WERI-Rb-1 (cell line): ENCODE measurements around the gene TBX6.
"Not testable (repeated sequence)": the region's sequence is repeated elsewhere in the genome, so short reads cannot be mapped to it uniquely, and the experiment has no call there.

Experiments used
- DNase-seq: peaks from one replicate; pipeline ENCODE4 v3.0.0-alpha.2; 2020
- H3K27ac ChIP-seq: fragments of 250-450 bp; sonication (Bioruptor Pico); 2 replicates; pipeline ENCODE4 v1.5.1; 2020; ENCODE audit warnings: mild to moderate bottlenecking, moderate library complexity
- H3K27me3 ChIP-seq: fragments of 250-450 bp; sonication (Bioruptor Pico); 2 replicates; pipeline ENCODE4 v1.5.1; 2021; ENCODE audit warnings: mild to moderate bottlenecking, low read depth, moderate library complexity; ENCODE audit not compliant: insufficient read depth, severe bottlenecking
- H3K36me3 ChIP-seq: fragments of 250-450 bp; sonication (Bioruptor Pico); 2 replicates; pipeline ENCODE4 v1.5.1; 2020; ENCODE audit warnings: mild to moderate bottlenecking, moderate library complexity
- H3K4me3 ChIP-seq: 2 replicates; pipeline ENCODE4 v1.5.1; 2011; ENCODE audit warnings: low read depth, mild to moderate bottlenecking, control low read depth, low read length
- H3K9me3 ChIP-seq: fragments of 250-450 bp; sonication (Bioruptor Pico); 2 replicates; pipeline ENCODE4 v1.5.1; 2021; ENCODE audit warnings: mild to moderate bottlenecking, moderate library complexity; ENCODE audit not compliant: severe bottlenecking
- CTCF ChIP-seq: IDR thresholded peaks from 2 replicates; pipeline ENCODE4 v1.5.1; 2011; ENCODE audit warnings: low read depth, mild to moderate bottlenecking, control low read depth, inconsistent platforms, low read length

Gene TBX6

DNA sequence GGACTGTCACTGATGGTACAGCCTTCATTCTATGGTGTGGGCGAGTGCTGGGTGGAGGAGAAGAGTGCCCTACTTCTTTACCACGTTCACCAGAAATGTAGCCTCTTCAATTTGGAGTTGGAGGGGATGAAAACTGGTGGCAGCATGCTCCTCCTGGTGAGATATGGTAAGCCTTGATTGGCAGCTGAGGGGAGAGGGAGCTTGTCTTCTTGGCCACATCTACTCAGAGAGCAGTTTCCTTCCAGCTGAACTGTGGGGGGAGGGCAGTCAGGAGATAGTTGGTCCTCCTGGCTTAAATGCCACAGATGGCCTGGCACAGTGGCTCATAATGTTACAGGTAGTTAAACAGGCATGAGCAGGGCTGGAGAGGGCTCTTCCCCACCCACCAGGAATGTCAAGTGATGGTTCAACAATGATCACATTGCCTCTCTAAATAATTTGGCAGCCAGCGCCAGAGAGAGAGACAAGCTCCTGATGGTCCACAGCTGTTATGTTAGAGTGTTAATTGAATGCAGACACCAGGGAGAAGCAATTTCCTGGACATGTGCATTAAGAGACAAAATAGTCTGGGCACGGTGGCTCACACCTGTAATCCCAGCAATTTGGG is 40.2 kb upstream of the TBX6 start:
- no peaks in the 10 kb centered on the region for H3K27me3 ChIP-seq
- no peak overlapping the region for H3K4me3 ChIP-seq
- H3K27ac ChIP-seq: no peak overlapping the region
- H3K9me3 ChIP-seq: peaks cover 2% of the 10 kb centered on the region
- no peaks in the 10 kb centered on the region for H3K36me3 ChIP-seq
- DNase-seq: no peak
- TF ChIP-seq CTCF: no peak

DNA sequence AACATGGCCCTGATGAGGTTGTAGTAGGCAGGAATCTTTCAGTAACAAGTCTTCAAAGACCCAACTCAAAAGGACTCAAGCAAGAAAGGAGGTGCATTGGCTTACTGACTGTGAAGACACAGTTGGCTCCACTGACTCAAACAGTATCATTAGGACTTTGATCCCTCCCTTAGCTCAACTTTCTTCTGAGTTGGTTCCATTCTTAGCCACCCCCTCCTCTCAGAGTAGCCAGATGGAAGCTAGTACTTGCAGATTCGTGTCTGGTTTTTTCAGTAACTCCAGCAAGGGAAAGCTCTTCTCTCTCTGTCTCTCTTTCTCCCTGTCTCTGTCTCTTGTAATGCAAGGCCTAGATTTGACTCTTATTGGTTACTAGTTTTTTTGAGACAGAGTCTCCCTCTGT is 36.3 kb upstream of the TBX6 start:
- Histone ChIP-seq H3K9me3 (no peaks in the 10 kb centered on the region), H3K27ac (no peak overlapping the region), H3K4me3 (no peak overlapping the region), H3K27me3 (no peaks in the 10 kb centered on the region), H3K36me3 (no peaks in the 10 kb centered on the region)
- TF ChIP-seq CTCF: no peak
- DNase-seq: no peak

DNA sequence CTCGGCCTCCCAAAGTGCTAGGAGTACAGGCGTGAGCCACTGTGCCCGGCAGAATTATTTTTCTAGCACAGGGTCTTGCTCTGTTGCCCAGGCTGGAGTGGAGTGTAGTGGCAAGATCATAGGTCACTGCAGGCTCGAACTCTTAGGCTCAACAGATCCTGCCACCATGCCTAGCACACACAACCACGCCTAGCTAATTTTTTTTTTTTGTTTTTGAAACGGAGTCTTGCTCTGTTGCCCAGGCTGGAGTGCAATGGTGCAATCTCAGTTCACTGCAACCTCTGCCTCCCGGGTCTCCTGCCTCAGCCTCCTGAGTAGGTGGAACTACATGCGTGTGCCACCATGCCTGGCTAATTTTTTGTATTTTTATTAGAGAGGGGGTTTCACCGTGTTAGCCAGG is 34.0 kb upstream of the TBX6 start:
- DNase-seq, H3K27ac ChIP-seq, H3K27me3 ChIP-seq, H3K4me3 ChIP-seq, H3K36me3 ChIP-seq, H3K9me3 ChIP-seq: not testable (repeated sequence)

- TF ChIP-seq CTCF: no peak
These were observed 33.3 kb upstream of the TBX6 start for GRCh38 chr16:30124985-30125379.

GRCh38 chr16:30122604-30123160 is 31.0 kb upstream of the TBX6 start:
- Histone ChIP-seq H3K9me3 (no peaks in the 10 kb centered on the region), H3K27ac (peak overlapping the region; percentile 64), H3K27me3 (no peaks in the 10 kb centered on the region), H3K4me3 (peak overlapping the region; percentile 70), H3K36me3 (peaks cover 24% of the 10 kb centered on the region)
- TF ChIP-seq CTCF: no peak
- no peak for DNase-seq

More at GRCh38 chr16:30124985-30125379, 33.3 kb upstream of the TBX6 start:
- Histone ChIP-seq H3K9me3 (no peaks in the 10 kb centered on the region), H3K27ac (no peak overlapping the region), H3K4me3 (no peak overlapping the region), H3K27me3 (no peaks in the 10 kb centered on the region), H3K36me3 (peaks cover 8% of the 10 kb centered on the region)
- no peak for DNase-seq

DNA sequence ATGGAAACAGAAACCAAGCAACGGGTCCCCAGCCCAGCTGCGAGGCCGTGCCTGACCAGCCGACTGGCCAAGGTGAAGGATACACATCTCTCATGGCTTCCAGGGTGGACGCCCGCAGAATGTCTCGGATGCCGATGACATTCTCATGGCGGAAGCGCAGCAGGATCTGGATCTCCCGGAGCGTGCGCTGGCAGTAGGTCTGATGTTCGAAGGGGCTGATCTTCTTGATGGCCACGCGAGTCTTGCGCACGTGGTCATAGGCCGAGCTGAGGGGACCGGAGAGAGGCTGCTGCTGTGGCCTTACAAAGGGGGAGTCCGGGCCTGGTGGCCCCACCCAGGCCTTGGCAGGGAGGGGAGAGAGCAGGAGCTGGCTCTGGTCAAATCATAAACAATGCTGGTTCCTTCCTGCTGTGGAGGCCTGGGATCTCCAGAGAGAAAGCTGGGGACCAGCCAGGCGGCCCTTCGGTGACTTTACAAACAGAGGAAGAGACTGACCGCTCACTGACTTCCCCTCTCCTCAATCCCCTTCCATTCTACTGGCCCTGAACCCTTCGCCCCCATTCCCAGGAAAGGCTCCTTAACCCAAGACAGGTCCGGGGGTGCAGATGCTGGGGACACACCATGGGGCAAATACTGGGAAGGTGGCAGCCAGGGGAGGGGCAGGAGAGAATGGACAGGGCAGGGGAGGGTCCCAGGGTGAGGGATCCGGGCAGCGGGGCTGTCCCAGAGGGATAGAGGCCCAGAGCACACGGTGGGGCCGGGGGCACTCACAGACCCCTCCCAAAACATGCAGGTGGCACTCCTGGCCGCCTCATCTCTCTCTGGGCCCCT is 30.2 kb upstream of the TBX6 start:
- no peak for DNase-seq
- peak overlapping the region; percentile 64 for H3K27ac ChIP-seq
- no peak for TF ChIP-seq CTCF
- no peaks in the 10 kb centered on the region for H3K9me3 ChIP-seq
- no peaks in the 10 kb centered on the region for H3K27me3 ChIP-seq
- H3K4me3 ChIP-seq: peak overlapping the region; percentile 70
- H3K36me3 ChIP-seq: peaks cover 31% of the 10 kb centered on the region
